ENCODE results near the gene LGR5.
"Not testable (repeated sequence)": the region's sequence is repeated elsewhere in the genome, so short reads cannot be mapped to it uniquely, and the experiment has no call there.

LGR5 gene

DNA sequence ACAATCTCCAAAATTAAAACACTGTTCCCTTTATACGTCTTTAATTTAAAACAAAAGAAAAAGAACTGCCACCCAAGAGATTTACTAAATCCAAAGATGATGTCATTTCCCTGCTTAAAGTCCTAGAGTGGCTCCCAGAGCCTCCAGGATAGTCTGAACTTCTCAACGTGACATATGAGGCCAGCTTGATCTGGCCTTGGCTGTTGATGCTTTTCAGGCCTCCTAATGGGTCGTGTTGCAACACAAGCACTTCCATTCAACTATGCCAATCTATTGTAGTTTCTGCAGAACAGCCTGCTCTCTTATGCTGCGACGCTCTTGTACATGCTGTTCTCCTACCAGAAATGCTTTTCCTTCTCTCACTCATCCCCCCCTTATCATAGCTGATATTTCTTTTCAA is 35.7 kb downstream of the LGR5 start:
- DNase-seq (ENCODE audit: low read depth, low spot score): no peak

GRCh38 chr12:71476513-71476912 is 36.9 kb downstream of the LGR5 start:
- peak; percentile 12 for DNase-seq (ENCODE audit: low read depth, low spot score)

GRCh38 chr12:71477609-71478008 is 38.0 kb downstream of the LGR5 start:
- DNase-seq (ENCODE audit: low read depth, low spot score): no peak

GRCh38 chr12:71478270-71478669 is 38.7 kb downstream of the LGR5 start:
- DNase-seq (ENCODE audit: low read depth, low spot score): no peak

DNA sequence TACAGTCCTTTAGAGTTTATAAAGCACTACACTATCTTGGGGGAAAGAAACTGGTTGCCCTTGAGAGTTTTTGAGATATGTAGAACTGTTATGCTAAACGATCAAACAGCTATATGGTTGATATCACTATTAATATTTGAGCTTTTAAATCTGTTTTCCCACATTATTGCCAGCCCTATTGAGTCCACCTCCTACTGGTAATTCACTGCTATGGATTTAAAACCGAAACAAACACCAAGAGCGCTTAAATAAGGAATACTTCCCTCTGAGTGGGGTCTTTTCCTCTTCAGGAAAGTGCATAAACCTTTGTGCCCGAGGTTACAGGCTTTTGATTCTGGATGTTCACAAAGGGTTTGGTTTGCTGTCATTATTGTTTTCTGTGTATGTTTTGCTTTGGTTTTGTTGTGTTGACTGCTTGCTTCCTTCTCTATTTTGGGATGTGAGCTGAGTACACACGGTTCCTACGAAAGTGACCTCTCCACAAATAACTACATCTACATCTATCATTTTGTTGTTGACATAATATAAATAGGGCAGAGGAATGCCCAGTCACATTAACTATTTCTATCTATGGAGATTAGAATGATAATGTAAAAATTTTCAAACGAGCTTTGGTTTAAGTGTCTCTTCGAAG is 44.8 kb downstream of the LGR5 start:
- no peak for DNase-seq (ENCODE audit: low read depth, low spot score)

GRCh38 chr12:71490844-71491243 is 51.2 kb downstream of the LGR5 start:
- not testable (repeated sequence) for DNase-seq (ENCODE audit: low read depth, low spot score)

DNA sequence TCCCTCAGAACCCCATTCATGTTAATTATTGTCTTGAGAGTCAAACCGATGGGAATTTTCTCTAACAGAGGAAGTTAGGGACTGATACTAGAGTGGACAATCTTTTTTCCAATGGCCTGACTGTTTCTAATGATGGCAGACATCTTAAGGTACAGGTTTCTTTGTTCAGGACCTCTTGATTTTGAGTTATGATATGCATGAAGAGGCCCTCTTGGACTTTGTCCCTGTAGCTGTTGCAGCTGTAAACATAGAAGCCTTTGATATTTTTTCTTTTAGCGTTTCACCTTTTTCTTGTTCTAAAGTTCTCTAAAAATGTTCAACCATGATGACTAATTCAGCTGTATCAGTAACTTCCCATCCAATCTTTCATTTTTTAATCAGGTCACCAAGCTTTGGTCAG is 53.0 kb downstream of the LGR5 start:
- no peak for DNase-seq (ENCODE audit: low read depth, low spot score)

DNA sequence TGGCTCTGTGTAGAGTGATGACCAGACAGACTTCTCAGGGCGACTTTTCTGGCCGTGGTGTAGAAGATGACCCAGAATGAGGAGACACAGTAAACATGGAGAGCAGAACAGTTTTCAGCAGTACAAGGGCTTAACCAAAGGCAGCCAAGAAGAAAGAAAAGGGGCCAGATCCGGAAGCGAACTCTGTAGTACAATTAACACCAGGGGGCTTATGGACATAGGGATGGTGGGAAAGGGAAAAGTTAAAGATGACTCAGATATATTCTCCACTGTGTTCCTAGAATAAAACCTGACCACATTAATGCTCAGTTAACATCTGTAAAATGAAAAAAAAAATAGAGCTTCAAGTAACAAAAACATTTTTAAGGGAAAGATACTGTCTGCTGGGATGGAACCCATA is 60.2 kb downstream of the LGR5 start:
- no peak for DNase-seq (ENCODE audit: low read depth, low spot score)

- DNase-seq (ENCODE audit: low read depth, low spot score): no peak
These were observed 64.2 kb downstream of the LGR5 start for GRCh38 chr12:71503579-71504391.

GRCh38 chr12:71504476-71504875 is 64.9 kb downstream of the LGR5 start:
- DNase-seq (ENCODE audit: low read depth, low spot score): no peak

DNA sequence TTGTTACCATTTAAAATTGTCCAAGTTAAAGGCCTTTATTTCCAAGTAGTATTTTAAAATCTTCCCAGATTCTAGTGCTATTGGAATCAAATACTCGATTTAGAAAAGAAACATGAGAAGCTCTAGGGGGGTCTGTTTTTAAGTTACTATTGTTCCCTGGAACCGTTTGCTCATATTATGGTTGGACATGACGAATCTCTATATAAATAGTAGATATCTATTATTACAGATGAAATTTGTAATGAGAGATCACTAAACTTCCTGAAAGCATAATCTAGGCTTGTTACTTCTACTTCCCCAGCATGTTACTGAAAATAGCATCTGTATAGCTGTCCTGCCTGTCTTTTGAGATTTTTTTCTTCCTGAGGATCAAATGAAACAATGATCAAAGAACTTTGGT is 70.1 kb downstream of the LGR5 start:
- DNase-seq (ENCODE audit: low read depth, low spot score): no peak

- no peak for DNase-seq (ENCODE audit: low read depth, low spot score)
These were observed 77.7 kb downstream of the LGR5 start for GRCh38 chr12:71517145-71517846.

- DNase-seq (ENCODE audit: low read depth, low spot score): no peak
These were observed 81.5 kb downstream of the LGR5 start for GRCh38 chr12:71521125-71521524.

GRCh38 chr12:71524626-71525025 is 85.0 kb downstream of the LGR5 start:
- DNase-seq (ENCODE audit: low read depth, low spot score): no peak

DNA sequence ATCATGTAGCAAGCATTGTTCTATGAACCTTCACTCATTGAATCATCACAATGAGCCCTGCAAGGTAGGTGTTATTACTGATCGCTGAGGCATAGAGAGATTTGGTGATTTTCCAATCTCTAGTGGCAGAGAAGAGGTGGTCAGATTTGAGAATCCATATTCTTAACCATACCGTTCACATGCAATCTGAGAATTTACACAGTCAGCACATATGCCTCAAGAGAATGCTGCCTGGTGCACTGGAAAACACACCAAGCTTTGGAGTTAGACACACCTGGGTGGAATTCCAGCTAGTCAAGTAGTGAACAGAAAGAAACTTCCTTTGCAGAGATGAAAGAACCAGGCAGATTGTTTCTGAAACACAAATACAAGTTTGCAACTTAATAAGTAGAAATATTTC is 94.1 kb downstream of the LGR5 start:
- DNase-seq (ENCODE audit: low read depth, low spot score): no peak

GRCh38 chr12:71536279-71536938 is 96.8 kb downstream of the LGR5 start:
- no peak for DNase-seq (ENCODE audit: low read depth, low spot score)

- no peak for DNase-seq (ENCODE audit: low read depth, low spot score)
These were observed 97.5 kb downstream of the LGR5 start for GRCh38 chr12:71536939-71537622.

DNA sequence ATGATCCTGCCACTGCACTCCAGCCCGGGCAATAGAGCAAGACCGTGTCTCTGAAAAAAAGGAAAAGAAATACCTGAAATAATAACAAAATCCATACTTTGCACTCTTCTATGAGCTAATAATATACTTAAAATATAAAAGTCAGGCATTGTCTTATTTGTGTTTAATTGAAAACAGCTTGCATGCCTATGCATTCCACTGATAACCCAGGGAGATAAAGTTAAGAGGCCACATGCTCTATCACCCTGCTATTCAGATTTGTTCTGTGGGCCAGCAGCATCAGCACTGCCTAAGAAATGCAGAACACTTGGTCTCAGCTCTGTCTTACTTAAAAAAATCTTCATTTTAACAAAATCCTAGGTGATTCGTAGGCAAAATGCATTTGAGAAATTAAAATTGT is 99.2 kb downstream of the LGR5 start:
- DNase-seq (ENCODE audit: low read depth, low spot score): no peak

DNA sequence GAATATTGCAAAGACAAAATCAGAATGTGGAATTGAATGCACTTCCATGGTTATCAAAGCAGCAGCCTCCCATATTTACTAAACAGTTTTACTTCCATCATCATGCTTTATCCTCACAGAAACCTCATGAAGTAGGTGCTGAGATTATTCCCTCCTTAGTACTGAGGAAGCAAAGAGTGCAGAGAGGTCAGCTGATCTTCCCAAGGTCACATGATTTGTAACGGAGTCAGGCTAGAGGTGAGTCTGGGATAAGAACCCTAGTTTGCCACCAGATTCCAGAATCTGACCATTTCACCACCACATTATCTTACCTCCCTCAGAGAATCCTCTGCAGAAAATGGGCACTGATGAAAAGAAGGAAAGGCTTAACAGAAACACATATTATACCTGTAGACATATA is 102.0 kb downstream of the LGR5 start:
- no peak for DNase-seq (ENCODE audit: low read depth, low spot score)

GRCh38 chr12:71546322-71546861 is 106.8 kb downstream of the LGR5 start:
- DNase-seq (ENCODE audit: low read depth, low spot score): no peak

DNA sequence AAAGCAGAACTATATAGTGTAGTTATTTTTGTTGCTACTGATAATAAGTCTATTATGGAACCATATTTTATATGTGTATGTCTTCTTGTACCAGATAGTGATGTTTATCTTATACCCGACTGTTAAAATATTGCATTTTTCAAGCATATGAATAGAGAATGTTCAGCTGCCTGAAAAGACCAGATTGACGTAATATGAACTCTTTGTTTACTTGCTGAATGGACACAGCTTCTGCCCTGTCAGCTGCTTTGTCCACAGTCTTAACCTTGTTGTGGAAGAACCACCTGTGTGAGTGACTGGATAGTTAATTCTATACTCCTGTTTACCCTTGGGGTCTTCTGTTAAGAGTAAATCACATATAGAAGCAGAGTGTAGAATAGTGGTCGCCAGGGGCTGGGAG is 109.3 kb downstream of the LGR5 start:
- DNase-seq (ENCODE audit: low read depth, low spot score): no peak
